Mammary epithelial cell (primary cell): Measurements from ENCODE around the gene NEK5.

Source experiments
- EZH2 ChIP-seq: IDR thresholded peaks from 2 replicates; pipeline ENCODE4 v1.6.1; 2012; ENCODE audit warnings: low read length, inconsistent platforms, borderline replicate concordance
- TF ChIP-seq, protein P1 (sequence below), 2 donors: IDR thresholded peaks in 1 of 2; conservative IDR thresholded peaks in 1 of 2; 2 replicates each; pipeline ENCODE4 v1.5.1; 2011 to 2012; ENCODE audit warnings: inconsistent platforms in 2 of 2, low read length in 2 of 2, mild to moderate bottlenecking in 2 of 2, control low read depth in 1 of 2, low read depth in 1 of 2; ENCODE audit not compliant: insufficient read depth in 1 of 2; ENCODE audit errors: extremely low read depth in 1 of 2

DNA sequence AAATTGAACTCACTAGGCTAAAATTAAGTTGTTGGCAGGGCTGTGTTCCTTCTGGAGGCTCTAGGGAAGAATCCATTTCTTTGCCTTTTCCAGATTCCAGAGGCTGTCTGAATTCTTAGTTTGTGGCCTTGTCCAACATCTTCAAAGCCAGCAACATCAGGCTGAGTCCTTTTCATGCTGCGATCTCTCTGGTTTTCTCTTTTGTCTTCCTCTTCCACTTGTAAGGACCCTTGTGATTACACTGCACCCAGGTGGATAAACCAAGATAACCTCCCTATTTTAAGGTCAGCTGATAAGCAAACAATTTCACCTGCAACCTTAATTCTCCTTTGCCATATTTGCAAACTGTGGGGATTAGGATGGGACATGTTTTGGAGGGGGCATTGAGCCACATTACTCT lies 92.8 kb downstream of the NEK5 start:
- TF ChIP-seq, protein P1, sequence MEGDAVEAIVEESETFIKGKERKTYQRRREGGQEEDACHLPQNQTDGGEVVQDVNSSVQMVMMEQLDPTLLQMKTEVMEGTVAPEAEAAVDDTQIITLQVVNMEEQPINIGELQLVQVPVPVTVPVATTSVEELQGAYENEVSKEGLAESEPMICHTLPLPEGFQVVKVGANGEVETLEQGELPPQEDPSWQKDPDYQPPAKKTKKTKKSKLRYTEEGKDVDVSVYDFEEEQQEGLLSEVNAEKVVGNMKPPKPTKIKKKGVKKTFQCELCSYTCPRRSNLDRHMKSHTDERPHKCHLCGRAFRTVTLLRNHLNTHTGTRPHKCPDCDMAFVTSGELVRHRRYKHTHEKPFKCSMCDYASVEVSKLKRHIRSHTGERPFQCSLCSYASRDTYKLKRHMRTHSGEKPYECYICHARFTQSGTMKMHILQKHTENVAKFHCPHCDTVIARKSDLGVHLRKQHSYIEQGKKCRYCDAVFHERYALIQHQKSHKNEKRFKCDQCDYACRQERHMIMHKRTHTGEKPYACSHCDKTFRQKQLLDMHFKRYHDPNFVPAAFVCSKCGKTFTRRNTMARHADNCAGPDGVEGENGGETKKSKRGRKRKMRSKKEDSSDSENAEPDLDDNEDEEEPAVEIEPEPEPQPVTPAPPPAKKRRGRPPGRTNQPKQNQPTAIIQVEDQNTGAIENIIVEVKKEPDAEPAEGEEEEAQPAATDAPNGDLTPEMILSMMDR (conservative IDR thresholded peaks at IDR 0.05 in 1 of 2, IDR thresholded peaks at IDR 0.05 in 1 of 2; ENCODE audit: extremely low read depth in 1 of 2, insufficient read depth in 1 of 2, low read depth in 1 of 2, low read length in 2 of 2): no peak
- TF ChIP-seq EZH2: no peak
